Hepatocyte (in vitro differentiated cells): ENCODE measurements around the gene PLOD3. TPM values are rescaled to one million over a fixed set of nuclear protein-coding genes. Genes with fewer than 3 reads are reported as not detected.

Experiments
- DNase-seq: peaks from one replicate; pipeline ENCODE4 v3.0.0-alpha.2; 2016; ENCODE audit warnings: low spot score
- H2AFZ ChIP-seq: fragments of 200-600 bp; sonication (generic); 2 replicates; pipeline ENCODE4 v1.6.0; 2016; ENCODE audit warnings: antibody characterized with exemption, mild to moderate bottlenecking
- H3K27ac ChIP-seq: fragments of 200-600 bp; sonication (generic); 2 replicates; pipeline ENCODE4 v1.5.1; 2016; ENCODE audit warnings: mild to moderate bottlenecking
- H3K27me3 ChIP-seq: fragments of 200-600 bp; sonication (generic); 2 replicates; pipeline ENCODE4 v1.6.1; 2016
- H3K36me3 ChIP-seq: fragments of 200-600 bp; sonication (generic); replicated peaks from 2 replicates; pipeline ENCODE4 v1.5.1; 2016; ENCODE audit warnings: low read depth; ENCODE audit not compliant: insufficient read depth
- H3K4me1 ChIP-seq: fragments of 200-600 bp; sonication (generic); 2 replicates; pipeline ENCODE4 v1.5.1; 2016; ENCODE audit warnings: mild to moderate bottlenecking, moderate library complexity; ENCODE audit not compliant: insufficient read depth
- H3K4me2 ChIP-seq: fragments of 200-600 bp; sonication (generic); 2 replicates; pipeline ENCODE4 v1.6.0; 2016
- H3K4me3 ChIP-seq: fragments of 200-600 bp; sonication (generic); 2 replicates; pipeline ENCODE4 v1.5.1; 2016; ENCODE audit warnings: mild to moderate bottlenecking
- H3K79me2 ChIP-seq: fragments of 200-600 bp; sonication (generic); 2 replicates; pipeline ENCODE4 v1.6.0; 2017; ENCODE audit warnings: mild to moderate bottlenecking
- H3K9me2 ChIP-seq: fragments of 200-600 bp; sonication (generic); replicated peaks from 2 replicates; pipeline ENCODE4 v1.6.0; 2017; ENCODE audit warnings: mild to moderate bottlenecking; ENCODE audit not compliant: insufficient read depth
- H3K9me3 ChIP-seq: fragments of 200-600 bp; sonication (generic); 2 replicates; pipeline ENCODE4 v1.5.1; 2016; ENCODE audit warnings: low read depth, mild to moderate bottlenecking
- H4K20me1 ChIP-seq: fragments of 200-600 bp; sonication (generic); 2 replicates; pipeline ENCODE4 v1.6.0; 2016; ENCODE audit warnings: mild to moderate bottlenecking; ENCODE audit not compliant: insufficient read depth, poor library complexity, severe bottlenecking
- CTCF ChIP-seq: fragments of 200-600 bp; sonication (generic); IDR thresholded peaks from 2 replicates; pipeline ENCODE4 v1.5.1; 2016; ENCODE audit warnings: antibody characterized with exemption, mild to moderate bottlenecking; ENCODE audit not compliant: poor library complexity
- EZH2 ChIP-seq: fragments of 200-600 bp; sonication (generic); IDR thresholded peaks from 2 replicates; pipeline ENCODE4 v1.6.1; 2016; ENCODE audit warnings: antibody characterized with exemption, mild to moderate bottlenecking, borderline replicate concordance
- EZH2phosphoT487 ChIP-seq: fragments of 200-600 bp; sonication (generic); IDR thresholded peaks from one replicate; pipeline ENCODE4 v1.6.1; 2018; ENCODE audit warnings: antibody characterized with exemption, mild to moderate bottlenecking, low read depth, moderate library complexity; ENCODE audit not compliant: unreplicated experiment, severe bottlenecking
- WGBS: methylation state at CpG from one replicate; pipeline ENCODE4 v1.1.6; 2016; ENCODE audit warnings: low lambda C conversion rate; ENCODE audit errors: missing lambda C conversion rate; 5-methylcytosine and 5-hydroxymethylcytosine counted together
- microRNA-seq: library from miRNA; unstranded; fragments of <30 nt; microRNA quantifications from one replicate; pipeline ENCODE4, GENCODE V29; 2017
- polyA plus RNA-seq: library from polyadenylated mRNA; unstranded; fragments of >200 nt; fragmentation: Nextera tagmentation; extraction: Ambion mirVana; gene quantifications from 2 replicates; pipeline ENCODE4 v1.2.1, GENCODE V29; 2016
- small RNA-seq: library from RNA; depleted of rRNA; stranded (forward); fragments of <200 nt; gene quantifications from one replicate; pipeline ENCODE3, GENCODE V24; 2014
- total RNA-seq: library from RNA; depleted of rRNA; stranded (reverse); fragments of >200 nt; gene quantifications from 2 replicates; pipeline ENCODE4 v1.2.3, GENCODE V29; 2014

The PLOD3 gene
- total and polyA plus RNA-seq, 2 experiments from 2014 or later: 37.6 to 127 TPM

GRCh38 chr7:101156277-101156676 is 61.1 kb downstream of the PLOD3 start:
- Histone ChIP-seq H3K4me2 (no peak overlapping the region), H3K27ac (no peak overlapping the region), H3K4me1 (no peaks in the 10 kb centered on the region), H4K20me1 (peaks cover under 1% of the 10 kb centered on the region), H3K27me3 (no peaks in the 10 kb centered on the region), H3K36me3 (no peaks in the 10 kb centered on the region), H3K9me2 (no peaks in the 10 kb centered on the region), H3K4me3 (no peak overlapping the region), H3K9me3 (no peaks in the 10 kb centered on the region), H3K79me2 (peaks cover 16% of the 10 kb centered on the region), H2AFZ (no peak overlapping the region)
- TF ChIP-seq EZH2phosphoT487: no peak
- TF ChIP-seq CTCF: no peak
- no peak for TF ChIP-seq EZH2
- WGBS: 76% methylated on average over 6 of the region's 6 CpGs
- no peak for DNase-seq

Small RNAs within 50 kb of the gene (microRNA-seq; reads per million reads assigned to microRNA genes)
- not detected for gene MIR4653

Small RNAs within 50 kb of the gene (small RNA-seq; reads per million reads assigned to genes)
- gene MIR4653: not detected

Other genes with a start within 250 kb of the PLOD3 start
- 4.0 and 8.5 TPM in 2 replicates for gene MUC12, start 248.0 kb downstream of the PLOD3 start, total RNA-seq
- gene MUC12, start 248.0 kb downstream of the PLOD3 start, polyA plus RNA-seq: 7.3 and 9.2 TPM in 2 replicates
- 8.7 and 18.3 TPM in 2 replicates for gene MUC17, start 197.5 kb downstream of the PLOD3 start, total RNA-seq
- gene MUC17, start 197.5 kb downstream of the PLOD3 start, polyA plus RNA-seq: 2.9 and 5.5 TPM in 2 replicates
- gene TRIM56, start 132.1 kb downstream of the PLOD3 start, total RNA-seq: 10.0 and 13.1 TPM in 2 replicates
- 25.7 and 27.2 TPM in 2 replicates for gene TRIM56, start 132.1 kb downstream of the PLOD3 start, polyA plus RNA-seq
- gene SERPINE1, start 90.5 kb downstream of the PLOD3 start, total RNA-seq: 81.8 and 98.2 TPM in 2 replicates
- 181 and 185 TPM in 2 replicates for gene SERPINE1, start 90.5 kb downstream of the PLOD3 start, polyA plus RNA-seq
- 85.8 and 118 TPM in 2 replicates for gene AP1S1, start 63.1 kb downstream of the PLOD3 start, total RNA-seq
- 31.1 and 32.0 TPM in 2 replicates for gene AP1S1, start 63.1 kb downstream of the PLOD3 start, polyA plus RNA-seq
- 0.30 and 0.32 TPM in 2 replicates for gene VGF, start 52.0 kb downstream of the PLOD3 start, total RNA-seq
- 0.19 and 0.80 TPM in 2 replicates for gene VGF, start 52.0 kb downstream of the PLOD3 start, polyA plus RNA-seq
- gene NAT16, start 37.3 kb downstream of the PLOD3 start, total RNA-seq: not detected in 2 replicates
- gene NAT16, start 37.3 kb downstream of the PLOD3 start, polyA plus RNA-seq: not detected in 2 replicates
- gene MOGAT3, start 16.5 kb downstream of the PLOD3 start, total RNA-seq: 6.3 and 8.4 TPM in 2 replicates
- gene MOGAT3, start 16.5 kb downstream of the PLOD3 start, polyA plus RNA-seq: 10.5 and 14.0 TPM in 2 replicates
- 105 and 110 TPM in 2 replicates for gene ZNHIT1, start 584 bp upstream of the PLOD3 start, total RNA-seq
- 117 and 145 TPM in 2 replicates for gene ZNHIT1, start 584 bp upstream of the PLOD3 start, polyA plus RNA-seq
- gene CLDN15, start 20.2 kb upstream of the PLOD3 start, total RNA-seq: 11.4 and 14.3 TPM in 2 replicates
- gene CLDN15, start 20.2 kb upstream of the PLOD3 start, polyA plus RNA-seq: 25.7 and 38.8 TPM in 2 replicates
- gene FIS1, start 27.5 kb upstream of the PLOD3 start, total RNA-seq: 131 and 150 TPM in 2 replicates
- 193 and 238 TPM in 2 replicates for gene FIS1, start 27.5 kb upstream of the PLOD3 start, polyA plus RNA-seq
- 24.2 and 30.5 TPM in 2 replicates for gene IFT22, start 104.2 kb upstream of the PLOD3 start, total RNA-seq
- gene IFT22, start 104.2 kb upstream of the PLOD3 start, polyA plus RNA-seq: 29.8 and 42.2 TPM in 2 replicates
- 9.4 and 11.6 TPM in 2 replicates for gene COL26A1, start 145.3 kb upstream of the PLOD3 start, total RNA-seq
- 10.8 and 19.1 TPM in 2 replicates for gene COL26A1, start 145.3 kb upstream of the PLOD3 start, polyA plus RNA-seq